IMR-90 (cell line): Measurements from ENCODE around the gene MPPED1. TPM values are rescaled to one million over a fixed set of nuclear protein-coding genes. Genes with fewer than 3 reads are reported as not detected.

Experiments used
- ATAC-seq: fragments of 200-7000 bp; cut with Tn5 transposase; 2 replicates; pipeline ENCODE4 v1.9.1; 2020; ENCODE audit warnings: low read depth, mild to moderate bottlenecking, moderate library complexity
- BruUV-seq: library from RNA; stranded (reverse); fragments of 400-500 nt; replicated peaks from 2 replicates; lab custom pipeline; 2021; lab: Mats Ljungman, UMichigan
- CTCF ChIA-PET: fragments of 300-600 bp; formaldehyde crosslinking; extraction: SDS; loops from one replicate; lab custom pipeline; 2021; ENCODE audit warnings: antibody characterized with exemption; lab: Yijun Ruan, JAX
- POLR2A ChIA-PET: fragments of 300-600 bp; sonication (Branson Sonifier 250); formaldehyde crosslinking; loops from one replicate; lab custom pipeline; 2022; ENCODE audit warnings: antibody characterized with exemption; ENCODE audit not compliant: unreplicated experiment; lab: Charles Lee
- DNase-seq: peaks from one replicate; pipeline ENCODE4 v3.0.0; 2013
- H2AFZ ChIP-seq: replicated peaks from 2 replicates; pipeline ENCODE3; 2013; ENCODE audit warnings: low read length, mild to moderate bottlenecking; ENCODE audit not compliant: poor library complexity
- H2AK5ac ChIP-seq: 2 replicates; pipeline ENCODE4 v1.6.1; 2013; ENCODE audit warnings: low read depth, low read length, inconsistent platforms
- H2AK9ac ChIP-seq: replicated peaks from 2 replicates; pipeline ENCODE3; 2013; ENCODE audit warnings: mild to moderate bottlenecking, low read depth, low read length, moderate library complexity; ENCODE audit not compliant: poor library complexity
- H2BK120ac ChIP-seq: 2 replicates; pipeline ENCODE4 v1.6.1; 2013; ENCODE audit warnings: low read depth, low read length, inconsistent platforms
- H2BK15ac ChIP-seq: 3 replicates; pipeline ENCODE4 v1.6.1; 2013; ENCODE audit warnings: low read depth, low read length, inconsistent platforms
- H2BK20ac ChIP-seq: 2 replicates; pipeline ENCODE4 v1.6.1; 2013; ENCODE audit warnings: low read depth, mild to moderate bottlenecking, inconsistent platforms, low read length, moderate library complexity
- H2BK5ac ChIP-seq: 2 replicates; pipeline ENCODE4 v1.6.1; 2013; ENCODE audit warnings: mild to moderate bottlenecking, low read depth, low read length, inconsistent platforms; ENCODE audit not compliant: poor library complexity, severe bottlenecking
- H3K14ac ChIP-seq: replicated peaks from 2 replicates; pipeline ENCODE4 v1.6.1; 2013; ENCODE audit warnings: low read depth, low read length, inconsistent platforms
- H3K18ac ChIP-seq: 2 replicates; pipeline ENCODE4 v1.6.1; 2013; ENCODE audit warnings: low read depth, low read length, control low read depth
- H3K23ac ChIP-seq: 2 replicates; pipeline ENCODE4 v1.6.1; 2013; ENCODE audit warnings: low read depth, low read length, inconsistent platforms
- H3K27ac ChIP-seq: 2 replicates; pipeline ENCODE4 v1.5.1; 2013; ENCODE audit warnings: mild to moderate bottlenecking, control low read depth, low read length; ENCODE audit not compliant: insufficient read depth
- H3K27me3 ChIP-seq: 2 replicates; pipeline ENCODE4 v1.6.1; 2013; ENCODE audit warnings: low read length; ENCODE audit not compliant: control insufficient read depth, insufficient read depth
- H3K36me3 ChIP-seq: 2 replicates; pipeline ENCODE4 v1.6.1; 2013; ENCODE audit warnings: low read length, mixed read lengths; ENCODE audit not compliant: control insufficient read depth, insufficient read depth
- H3K4ac ChIP-seq: 2 replicates; pipeline ENCODE4 v1.6.1; 2013; ENCODE audit warnings: low read depth, low read length, inconsistent platforms
- H3K4me1 ChIP-seq: 2 replicates; pipeline ENCODE4 v1.6.1; 2013; ENCODE audit warnings: low read length, mixed read lengths; ENCODE audit not compliant: control insufficient read depth, insufficient read depth
- H3K4me2 ChIP-seq: 2 replicates; pipeline ENCODE4 v1.6.1; 2013; ENCODE audit warnings: low read depth, mild to moderate bottlenecking, control low read depth, low read length, moderate library complexity
- H3K4me3 ChIP-seq: 2 replicates; pipeline ENCODE4 v1.5.1; 2013; ENCODE audit warnings: low read depth, mild to moderate bottlenecking, control low read depth, low read length, moderate library complexity; ENCODE audit not compliant: insufficient read depth
- H3K56ac ChIP-seq: 2 replicates; pipeline ENCODE4 v1.6.1; 2013; ENCODE audit warnings: low read length, inconsistent platforms; ENCODE audit not compliant: insufficient read depth; ENCODE audit errors: extremely low read depth
- H3K79me1 ChIP-seq, 2 experiments: 2 replicates each; pipeline ENCODE4 v1.6.1; 2013; ENCODE audit warnings: low read length in 2 of 2, inconsistent platforms in 1 of 2, low read depth in 1 of 2
- H3K9ac ChIP-seq: 2 replicates; pipeline ENCODE4 v1.6.1; 2013; ENCODE audit warnings: low read depth, low read length, control low read depth
- H3K9me1 ChIP-seq: 2 replicates; pipeline ENCODE4 v1.6.1; 2013; ENCODE audit warnings: low read length, inconsistent platforms; ENCODE audit not compliant: insufficient read depth
- H3K9me3 ChIP-seq: 2 replicates; pipeline ENCODE4 v1.6.1; 2013; ENCODE audit warnings: low read length; ENCODE audit not compliant: control insufficient read depth, insufficient read depth
- H4K20me1 ChIP-seq: 2 replicates; pipeline ENCODE4 v1.6.1; 2013; ENCODE audit warnings: low read length, inconsistent platforms; ENCODE audit not compliant: insufficient read depth
- H4K5ac ChIP-seq: 2 replicates; pipeline ENCODE4 v1.6.1; 2013; ENCODE audit warnings: mild to moderate bottlenecking, low read depth, low read length, control low read depth
- H4K8ac ChIP-seq, 2 experiments: 2 replicates each; pipeline ENCODE4 v1.6.1; 2013; ENCODE audit warnings: low read depth in 2 of 2, low read length in 2 of 2, control low read depth in 1 of 2, inconsistent platforms in 1 of 2
- H4K91ac ChIP-seq: 2 replicates; pipeline ENCODE4 v1.6.1; 2013; ENCODE audit warnings: low read depth, low read length, inconsistent platforms; ENCODE audit not compliant: insufficient read depth
- SMC3 ChIP-seq: fragments of 150-350 bp; IDR thresholded peaks from 2 replicates; pipeline ENCODE4 v1.6.1; 2016; ENCODE audit warnings: low read depth, mild to moderate bottlenecking, antibody characterized with exemption, low read length, moderate library complexity
- WGBS, 2 experiments: methylation state at CpG; one replicate each; pipeline versions ENCODE4 v1.1.5 to v1.1.7; 2013; ENCODE audit warnings: missing lambda C conversion rate in 2 of 2; ENCODE audit not compliant: insufficient read length in 1 of 2; ENCODE audit errors: extremely low coverage in 2 of 2; 5-methylcytosine and 5-hydroxymethylcytosine counted together
- dilution Hi-C: fragments of 300-500 bp; cut with HindIII; formaldehyde crosslinking; loops from one replicate; pipeline ENCODE4 v1.14.3; 2018; ENCODE audit warnings: low sequenced_read_pairs; ENCODE audit not compliant: unreplicated experiment
- in situ Hi-C: fragments of 300-500 bp; cut with MboI; formaldehyde crosslinking; loops from 3 replicates; pipeline ENCODE4 v1.14.3; 2019; ENCODE audit warnings: low sequenced_read_pairs, inconsistent platforms, mixed read lengths
- intact Hi-C: fragments of 100-400 bp; cut with micrococcal nuclease; formaldehyde crosslinking; loops from 2 replicates; pipeline ENCODE4 v1.10.0; 2022
- polyA plus RNA-seq, 3 experiments: library from polyadenylated mRNA; depleted of rRNA; stranded (reverse); fragments of >200 nt; gene quantifications; 2 replicates each; pipeline ENCODE4 v1.2.3, GENCODE V29; 2012; ENCODE audit warnings: low replicate concordance in 1 of 3
- total RNA-seq: library from RNA; depleted of rRNA; stranded (reverse); fragments of >200 nt; gene quantifications from 2 replicates; pipeline ENCODE4 v1.2.3, GENCODE V29; 2012
- TF ChIP-seq, protein P1 (sequence below): fragments of 150-350 bp; IDR thresholded peaks from 2 replicates; pipeline ENCODE4 v1.6.1; 2017; ENCODE audit warnings: mild to moderate bottlenecking, antibody characterized with exemption, low read length, low read depth

The MPPED1 gene
- total and polyA plus RNA-seq, 2 of the 4 experiments (the other 2 are of a cell fraction), result not detected

GRCh38 chr22:43544289-43544673, 132.5 kb downstream of the MPPED1 start:
- Histone ChIP-seq H3K14ac (no peak overlapping the region), H2AK5ac (no peak overlapping the region), H3K23ac (no peak overlapping the region), H3K9me1 (no peaks in the 10 kb centered on the region), H2BK120ac (no peak overlapping the region), H3K36me3 (no peaks in the 10 kb centered on the region), H3K9ac (no peak overlapping the region), H4K91ac (no peak overlapping the region), H2BK5ac (no peak overlapping the region), H3K27me3 (no peaks in the 10 kb centered on the region; the same call in 1 of the 2 replicates), H4K5ac (no peak overlapping the region), H3K9me3 (no peaks in the 10 kb centered on the region), H4K20me1 (no peaks in the 10 kb centered on the region), H2BK15ac (no peak overlapping the region), H3K56ac (no peak overlapping the region), H3K27ac (no peak overlapping the region), H3K4ac (no peak overlapping the region), H3K4me3 (no peak overlapping the region), H2AFZ (no peak overlapping the region), H3K4me2 (no peak overlapping the region), H3K79me1 (no peaks in the 10 kb centered on the region), H4K8ac (no peak overlapping the region), H3K18ac (no peak overlapping the region), H2BK20ac (no peak overlapping the region), H2AK9ac (no peak overlapping the region), H3K4me1 (no peaks in the 10 kb centered on the region)
- in situ Hi-C loops, result no loop called here
- CTCF ChIA-PET, result no interaction called here
- dilution Hi-C loops, result no loop called here
- intact Hi-C loops, result no loop called here
- BruUV-seq, result no TSS peak
- no peak for DNase-seq
- WGBS, 2 experiments, result no CpG with 5 or more reads among the region's 4 CpGs
- ATAC-seq, result no peak
- POLR2A ChIA-PET, result no interaction called here
- TF ChIP-seq SMC3, result no peak
- TF ChIP-seq, protein P1, sequence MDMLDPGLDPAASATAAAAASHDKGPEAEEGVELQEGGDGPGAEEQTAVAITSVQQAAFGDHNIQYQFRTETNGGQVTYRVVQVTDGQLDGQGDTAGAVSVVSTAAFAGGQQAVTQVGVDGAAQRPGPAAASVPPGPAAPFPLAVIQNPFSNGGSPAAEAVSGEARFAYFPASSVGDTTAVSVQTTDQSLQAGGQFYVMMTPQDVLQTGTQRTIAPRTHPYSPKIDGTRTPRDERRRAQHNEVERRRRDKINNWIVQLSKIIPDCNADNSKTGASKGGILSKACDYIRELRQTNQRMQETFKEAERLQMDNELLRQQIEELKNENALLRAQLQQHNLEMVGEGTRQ, result no peak
